ENCODE data around the gene SPOCK1. TPM values are rescaled to one million over a fixed set of nuclear protein-coding genes. Genes with fewer than 3 reads are reported as not detected.

Gene SPOCK1
- total RNA-seq, 4 donors from 2014 or later: 8.6 to 34.8 (median 13.2) TPM

- no peak for TF ChIP-seq EP300 (IDR thresholded peaks at IDR 0.05; ENCODE audit: low read depth)
- TF ChIP-seq POLR2AphosphoS5 (IDR thresholded peaks at IDR 0.05): no peak
- no peak for TF ChIP-seq CTCF (IDR thresholded peaks at IDR 0.05)
- no peak for TF ChIP-seq POLR2A (IDR thresholded peaks at IDR 0.05)
- Histone ChIP-seq H3K27ac (no peak overlapping the region), H3K4me1 (no peaks in the 10 kb centered on the region), H3K27me3 (no peaks in the 10 kb centered on the region), H3K4me3 (no peak overlapping the region), H3K36me3 (no peaks in the 10 kb centered on the region), H3K9me3 (no peaks in the 10 kb centered on the region)
- 95% methylated on average over 1 of the region's 1 CpG; no CpG with 5 or more reads in 1 of the 2 donors for WGBS, 2 donors (ENCODE audit: low coverage in 1 of 2)
- in situ Hi-C loops (cut with MboI; ENCODE audit: low pct_ligation_motif_present in 1 of 4, low pct_unique_long_range_greater_than_20kb in 1 of 4, low sequenced_read_pairs in 3 of 4): no loop called here
- intact Hi-C loops (cut with DNase I; ENCODE audit: low total_unique reads): no loop called here
- no peak for DNase-seq
Measured at GRCh38 chr5:137381555-137381954, 117.6 kb downstream of the SPOCK1 start.

- in situ Hi-C loops (cut with MboI; ENCODE audit: low pct_ligation_motif_present in 1 of 4, low pct_unique_long_range_greater_than_20kb in 1 of 4, low sequenced_read_pairs in 3 of 4) (no loop called here), intact Hi-C loops (cut with DNase I; ENCODE audit: low total_unique reads) (no loop called here)
- Histone ChIP-seq H3K27ac (no peak overlapping the region), H3K36me3 (no peaks in the 10 kb centered on the region), H3K4me3 (no peak overlapping the region), H3K27me3 (no peaks in the 10 kb centered on the region), H3K9me3 (no peaks in the 10 kb centered on the region), H3K4me1 (no peaks in the 10 kb centered on the region)
- WGBS, 2 donors (ENCODE audit: low coverage in 1 of 2): 75 to 81% methylated on average over 5 of the region's 5 CpGs
- TF ChIP-seq POLR2A (IDR thresholded peaks at IDR 0.05): no peak
- TF ChIP-seq EP300 (IDR thresholded peaks at IDR 0.05; ENCODE audit: low read depth): no peak
- TF ChIP-seq POLR2AphosphoS5 (IDR thresholded peaks at IDR 0.05): no peak
- TF ChIP-seq CTCF (IDR thresholded peaks at IDR 0.05): no peak
- no peak for DNase-seq
Measured at GRCh38 chr5:137379555-137380286, 119.4 kb downstream of the SPOCK1 start.

- intact Hi-C loops (cut with DNase I; ENCODE audit: low total_unique reads) (no loop called here), in situ Hi-C loops (cut with MboI; ENCODE audit: low pct_ligation_motif_present in 1 of 4, low pct_unique_long_range_greater_than_20kb in 1 of 4, low sequenced_read_pairs in 3 of 4) (no loop called here)
- Histone ChIP-seq H3K27ac (no peak overlapping the region), H3K9me3 (no peaks in the 10 kb centered on the region), H3K4me1 (no peaks in the 10 kb centered on the region), H3K27me3 (no peaks in the 10 kb centered on the region), H3K4me3 (no peak overlapping the region), H3K36me3 (no peaks in the 10 kb centered on the region)
- WGBS, 2 donors (ENCODE audit: low coverage in 1 of 2): 72 to 100% methylated on average over 1 to 11 of the region's 11 CpGs
- TF ChIP-seq POLR2AphosphoS5 (IDR thresholded peaks at IDR 0.05): no peak
- TF ChIP-seq CTCF (IDR thresholded peaks at IDR 0.05): no peak
- no peak for TF ChIP-seq POLR2A (IDR thresholded peaks at IDR 0.05)
- no peak for TF ChIP-seq EP300 (IDR thresholded peaks at IDR 0.05; ENCODE audit: low read depth)
- DNase-seq: no peak
Measured at GRCh38 chr5:137375741-137376526, 123.2 kb downstream of the SPOCK1 start.

GRCh38 chr5:137374110-137374714 is 124.9 kb downstream of the SPOCK1 start:
- TF ChIP-seq POLR2AphosphoS5 (IDR thresholded peaks at IDR 0.05) (no peak), POLR2A (IDR thresholded peaks at IDR 0.05) (no peak)
- WGBS, 2 donors (ENCODE audit: low coverage in 1 of 2): 54% methylated on average over 7 of the region's 7 CpGs; no CpG with 5 or more reads in 1 of the 2 donors
- DNase-seq: no peak
- no peaks in the 10 kb centered on the region for H3K27me3 ChIP-seq
- no peak overlapping the region for H3K4me3 ChIP-seq
- no peak overlapping the region for H3K27ac ChIP-seq
- no peaks in the 10 kb centered on the region for H3K4me1 ChIP-seq
- in situ Hi-C loops (cut with MboI; ENCODE audit: low pct_ligation_motif_present in 1 of 4, low pct_unique_long_range_greater_than_20kb in 1 of 4, low sequenced_read_pairs in 3 of 4): no loop called here
- intact Hi-C loops (cut with DNase I; ENCODE audit: low total_unique reads): no loop called here
- H3K9me3 ChIP-seq: no peaks in the 10 kb centered on the region
- no peaks in the 10 kb centered on the region for H3K36me3 ChIP-seq

All from transverse colon (tissue), 4 donors.